GM19463 (cell line): Measurements from ENCODE around the gene ECPAS.
"Not testable (repeated sequence)": the region's sequence is repeated elsewhere in the genome, so short reads cannot be mapped to it uniquely, and the experiment has no call there.

ENCODE experiments used
- ATAC-seq: cut with Tn5 transposase; IDR thresholded peaks from one replicate; pipeline ENCODE4 v1.9.1; 2021; ENCODE audit warnings: mild to moderate bottlenecking, moderate library complexity; ENCODE audit not compliant: unreplicated experiment

ECPAS gene

GRCh38 chr9:111481885-111482636 is 2.1 kb downstream of the ECPAS start:
- ATAC-seq = no peak

GRCh38 chr9:111477677-111478076 is 6.5 kb downstream of the ECPAS start:
- no peak for ATAC-seq

- no peak for ATAC-seq
These were observed 9.0 kb downstream of the ECPAS start for GRCh38 chr9:111475195-111475594.

GRCh38 chr9:111474385-111474784 is 9.8 kb downstream of the ECPAS start:
- ATAC-seq = no peak

- ATAC-seq = no peak
These were observed 16.3 kb downstream of the ECPAS start for GRCh38 chr9:111467778-111468367.

- no peak for ATAC-seq
These were observed 21.1 kb downstream of the ECPAS start for GRCh38 chr9:111463048-111463447.

GRCh38 chr9:111458139-111459009 is 25.8 kb downstream of the ECPAS start:
- ATAC-seq = no peak

GRCh38 chr9:111456529-111456928 is 27.7 kb downstream of the ECPAS start:
- peak; percentile 45 for ATAC-seq

- ATAC-seq = no peak
These were observed 28.5 kb downstream of the ECPAS start for GRCh38 chr9:111455638-111456037.

- ATAC-seq = no peak
These were observed 29.4 kb downstream of the ECPAS start for GRCh38 chr9:111454751-111455150.

- ATAC-seq = no peak
These were observed 32.6 kb downstream of the ECPAS start for GRCh38 chr9:111451570-111451969.

- ATAC-seq = no peak
These were observed 34.1 kb downstream of the ECPAS start for GRCh38 chr9:111450124-111450523.

GRCh38 chr9:111449705-111450104 is 34.5 kb downstream of the ECPAS start:
- no peak for ATAC-seq

GRCh38 chr9:111445799-111446198 is 38.4 kb downstream of the ECPAS start:
- not testable (repeated sequence) for ATAC-seq

GRCh38 chr9:111443454-111443853 is 40.7 kb downstream of the ECPAS start:
- no peak for ATAC-seq

- ATAC-seq = no peak
These were observed 41.7 kb downstream of the ECPAS start for GRCh38 chr9:111442360-111443027.

- ATAC-seq = no peak
These were observed 44.0 kb downstream of the ECPAS start for GRCh38 chr9:111440226-111440625.

- ATAC-seq = no peak
These were observed 45.5 kb downstream of the ECPAS start for GRCh38 chr9:111438541-111439235.

- ATAC-seq = no peak
These were observed 47.6 kb downstream of the ECPAS start for GRCh38 chr9:111436571-111436970.

GRCh38 chr9:111433082-111433481 is 51.1 kb downstream of the ECPAS start:
- no peak for ATAC-seq

- no peak for ATAC-seq
These were observed 52.5 kb downstream of the ECPAS start for GRCh38 chr9:111431684-111432083.
